DOHH2 (cell line): ENCODE measurements around the gene PMM2.
"Not testable (repeated sequence)": the region's sequence is repeated elsewhere in the genome, so short reads cannot be mapped to it uniquely, and the experiment has no call there.

ENCODE experiments used
- H3F3A ChIP-seq: fragments of 200-600 bp; sonication (generic), shearing (Covaris generic); 2 replicates; pipeline ENCODE4 v1.6.0; 2016; ENCODE audit warnings: antibody characterized with exemption, mild to moderate bottlenecking; ENCODE audit not compliant: control insufficient read depth, insufficient read depth
- H3K27ac ChIP-seq: fragments of 200-600 bp; sonication (generic); 2 replicates; pipeline ENCODE4 v1.5.1; 2014; ENCODE audit warnings: low read depth, mild to moderate bottlenecking, low read length, moderate library complexity
- H3K27me3 ChIP-seq: fragments of 200-600 bp; sonication (generic); 2 replicates; pipeline ENCODE4 v1.6.1; 2014; ENCODE audit warnings: mild to moderate bottlenecking, low read length, mixed read lengths; ENCODE audit not compliant: control insufficient read depth
- H3K36me3 ChIP-seq: fragments of 200-600 bp; sonication (generic); 2 replicates; pipeline ENCODE4 v1.6.1; 2014; ENCODE audit warnings: mild to moderate bottlenecking, low read length, moderate library complexity, mixed read lengths; ENCODE audit not compliant: control insufficient read depth
- H3K4me1 ChIP-seq: fragments of 200-600 bp; sonication (generic); 2 replicates; pipeline ENCODE4 v1.6.1; 2014; ENCODE audit warnings: mild to moderate bottlenecking, low read length, mixed read lengths; ENCODE audit not compliant: control insufficient read depth
- H3K4me2 ChIP-seq: fragments of 200-600 bp; sonication (generic); 2 replicates; pipeline ENCODE4 v1.6.0; 2014; ENCODE audit warnings: mild to moderate bottlenecking, low read length, moderate library complexity
- H3K4me3 ChIP-seq: fragments of 200-600 bp; sonication (generic); 2 replicates; pipeline ENCODE4 v1.5.1; 2014; ENCODE audit warnings: mild to moderate bottlenecking, low read length, mixed read lengths
- H3K79me2 ChIP-seq: fragments of 200-600 bp; sonication (generic); 2 replicates; pipeline ENCODE4 v1.6.1; 2014; ENCODE audit warnings: mild to moderate bottlenecking, low read length, mixed read lengths; ENCODE audit not compliant: control insufficient read depth
- H3K9me2 ChIP-seq: fragments of 200-600 bp; sonication (generic); replicated peaks from 2 replicates; pipeline ENCODE4 v1.6.1; 2014; ENCODE audit warnings: mild to moderate bottlenecking, low read length, mixed read lengths; ENCODE audit not compliant: control insufficient read depth
- H3K9me3 ChIP-seq: fragments of 200-600 bp; sonication (generic); 2 replicates; pipeline ENCODE4 v1.6.1; 2014; ENCODE audit warnings: antibody characterized with exemption, low read length, mixed read lengths; ENCODE audit not compliant: control insufficient read depth, insufficient read depth
- H4K20me1 ChIP-seq: fragments of 200-600 bp; sonication (generic); 2 replicates; pipeline ENCODE4 v1.6.0; 2014; ENCODE audit warnings: low read depth, mild to moderate bottlenecking, antibody characterized with exemption, low read length, moderate library complexity; ENCODE audit not compliant: control insufficient read depth, insufficient read depth
- EZH2phosphoT487 ChIP-seq: fragments of 200-600 bp; sonication (generic); IDR thresholded peaks from 2 replicates; pipeline ENCODE4 v1.6.1; 2017; ENCODE audit warnings: borderline replicate concordance, mild to moderate bottlenecking, antibody characterized with exemption, low read length, moderate library complexity, mixed read lengths
- TF ChIP-seq, protein P1 (sequence below): fragments of 200-600 bp; sonication (generic); IDR thresholded peaks from one replicate; pipeline ENCODE4 v1.5.1; 2014; ENCODE audit warnings: antibody characterized with exemption, mild to moderate bottlenecking, low read depth, low read length; ENCODE audit not compliant: poor library complexity, severe bottlenecking

The PMM2 gene

DNA sequence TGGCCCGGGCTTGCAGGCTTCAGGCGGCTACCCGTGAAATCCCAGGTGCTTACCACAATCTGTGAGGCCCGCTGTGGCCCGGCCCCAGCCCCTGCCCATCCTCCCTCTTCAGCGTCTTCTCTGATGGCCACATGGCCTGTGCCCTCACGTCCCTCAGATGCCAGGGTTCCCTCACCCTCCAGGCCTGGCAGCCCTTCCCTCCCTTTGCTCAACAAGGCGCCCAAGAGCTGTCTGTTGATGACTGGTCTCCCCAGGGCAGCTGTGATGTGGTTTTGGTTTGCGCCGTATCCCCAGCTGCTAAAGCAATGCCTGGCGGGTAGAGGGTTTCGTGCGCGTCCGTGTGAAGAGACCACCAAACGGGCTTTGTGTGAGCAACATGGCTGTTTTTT is 35.1 kb downstream of the PMM2 start:
- no peaks in the 10 kb centered on the region for H3K27me3 ChIP-seq
- H3K36me3 ChIP-seq = peaks cover 48% of the 10 kb centered on the region
- H3K9me3 ChIP-seq = no peaks in the 10 kb centered on the region
- H3K79me2 ChIP-seq = peaks cover 54% of the 10 kb centered on the region
- TF ChIP-seq, protein P1, sequence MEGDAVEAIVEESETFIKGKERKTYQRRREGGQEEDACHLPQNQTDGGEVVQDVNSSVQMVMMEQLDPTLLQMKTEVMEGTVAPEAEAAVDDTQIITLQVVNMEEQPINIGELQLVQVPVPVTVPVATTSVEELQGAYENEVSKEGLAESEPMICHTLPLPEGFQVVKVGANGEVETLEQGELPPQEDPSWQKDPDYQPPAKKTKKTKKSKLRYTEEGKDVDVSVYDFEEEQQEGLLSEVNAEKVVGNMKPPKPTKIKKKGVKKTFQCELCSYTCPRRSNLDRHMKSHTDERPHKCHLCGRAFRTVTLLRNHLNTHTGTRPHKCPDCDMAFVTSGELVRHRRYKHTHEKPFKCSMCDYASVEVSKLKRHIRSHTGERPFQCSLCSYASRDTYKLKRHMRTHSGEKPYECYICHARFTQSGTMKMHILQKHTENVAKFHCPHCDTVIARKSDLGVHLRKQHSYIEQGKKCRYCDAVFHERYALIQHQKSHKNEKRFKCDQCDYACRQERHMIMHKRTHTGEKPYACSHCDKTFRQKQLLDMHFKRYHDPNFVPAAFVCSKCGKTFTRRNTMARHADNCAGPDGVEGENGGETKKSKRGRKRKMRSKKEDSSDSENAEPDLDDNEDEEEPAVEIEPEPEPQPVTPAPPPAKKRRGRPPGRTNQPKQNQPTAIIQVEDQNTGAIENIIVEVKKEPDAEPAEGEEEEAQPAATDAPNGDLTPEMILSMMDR = no peak
- TF ChIP-seq EZH2phosphoT487 = no peak
- H3F3A ChIP-seq = no peaks in the 10 kb centered on the region
- no peaks in the 10 kb centered on the region for H4K20me1 ChIP-seq
- H3K4me3 ChIP-seq = no peak overlapping the region
- H3K27ac ChIP-seq = no peak overlapping the region
- H3K4me2 ChIP-seq = no peak overlapping the region
- peaks cover 12% of the 10 kb centered on the region for H3K4me1 ChIP-seq
- no peaks in the 10 kb centered on the region for H3K9me2 ChIP-seq

DNA sequence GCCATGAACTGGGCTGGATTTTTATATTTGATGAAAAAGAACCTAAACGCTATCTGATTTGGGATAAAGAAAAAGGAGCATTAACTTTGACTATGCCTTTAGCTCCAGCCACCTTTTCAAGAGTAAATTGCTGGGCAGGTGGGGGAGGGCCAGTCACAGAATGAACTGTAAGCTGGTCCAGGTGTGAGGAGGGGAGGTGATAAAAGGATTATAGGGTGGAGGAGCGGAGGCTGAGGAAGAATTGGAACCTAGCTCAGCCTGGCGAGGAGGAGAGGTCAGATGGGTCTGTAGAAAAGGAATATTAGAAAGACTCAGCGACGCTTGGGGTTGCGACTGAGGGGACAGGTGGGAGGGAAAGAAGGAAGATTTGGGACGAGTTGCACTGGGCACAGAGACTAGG is 39.2 kb downstream of the PMM2 start:
- not testable (repeated sequence) for H3K9me2 ChIP-seq, H3K4me3 ChIP-seq, H4K20me1 ChIP-seq, H3K27me3 ChIP-seq, H3K27ac ChIP-seq, H3F3A ChIP-seq, H3K4me1 ChIP-seq, H3K36me3 ChIP-seq, H3K4me2 ChIP-seq, H3K9me3 ChIP-seq
- peaks cover 32% of the 10 kb centered on the region for H3K79me2 ChIP-seq

DNA sequence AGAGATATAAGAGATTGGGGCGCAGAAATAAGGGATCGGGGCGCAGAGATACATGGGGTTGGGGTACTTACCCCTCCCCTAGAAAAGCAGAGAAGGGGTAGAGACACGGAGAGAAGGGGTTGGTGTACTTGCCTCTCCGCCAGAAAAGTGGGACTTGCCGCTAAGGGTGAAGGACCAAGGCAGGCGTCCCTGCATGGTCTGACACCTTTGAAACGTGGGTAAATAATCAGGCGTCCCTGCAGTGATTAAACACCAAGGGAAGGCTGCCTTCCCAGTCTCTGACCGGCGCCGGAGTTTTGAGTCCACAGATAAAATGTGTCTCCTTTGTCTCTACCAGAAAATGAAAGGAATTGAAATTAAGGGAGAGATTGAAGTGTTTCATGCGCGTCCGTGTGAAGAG is 40.0 kb downstream of the PMM2 start:
- not testable (repeated sequence) for H3K27me3 ChIP-seq, H4K20me1 ChIP-seq, H3K36me3 ChIP-seq, H3K9me2 ChIP-seq, H3K4me1 ChIP-seq, H3K9me3 ChIP-seq, H3K27ac ChIP-seq, H3F3A ChIP-seq, H3K4me2 ChIP-seq, H3K4me3 ChIP-seq
- peaks cover 24% of the 10 kb centered on the region for H3K79me2 ChIP-seq

DNA sequence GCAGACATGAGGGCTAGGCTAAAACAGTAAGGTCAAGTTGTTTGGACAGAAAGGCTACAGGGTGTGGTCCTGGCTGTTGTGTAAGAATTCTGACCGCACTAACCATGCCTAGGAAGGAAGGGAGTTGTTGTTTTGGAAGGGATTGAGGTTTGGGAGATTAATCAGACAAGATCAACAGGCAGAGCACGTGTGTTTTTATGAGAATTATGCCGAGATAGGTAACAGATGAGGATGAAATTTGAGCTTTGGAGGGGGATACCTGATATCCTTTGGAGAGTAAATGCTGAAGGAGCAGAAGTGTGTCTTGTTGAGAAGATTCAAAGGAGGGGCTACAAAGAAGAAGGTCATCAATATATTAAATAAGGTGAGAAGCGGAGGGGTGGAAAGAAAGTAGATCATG is 44.4 kb downstream of the PMM2 start:
- H3K27me3 ChIP-seq, H3K9me2 ChIP-seq, H3F3A ChIP-seq, H3K9me3 ChIP-seq, H4K20me1 ChIP-seq, H3K4me3 ChIP-seq, H3K27ac ChIP-seq, H3K4me1 ChIP-seq, H3K4me2 ChIP-seq: not testable (repeated sequence)
- peaks cover 12% of the 10 kb centered on the region for H3K36me3 ChIP-seq
- peaks cover 32% of the 10 kb centered on the region for H3K79me2 ChIP-seq

DNA sequence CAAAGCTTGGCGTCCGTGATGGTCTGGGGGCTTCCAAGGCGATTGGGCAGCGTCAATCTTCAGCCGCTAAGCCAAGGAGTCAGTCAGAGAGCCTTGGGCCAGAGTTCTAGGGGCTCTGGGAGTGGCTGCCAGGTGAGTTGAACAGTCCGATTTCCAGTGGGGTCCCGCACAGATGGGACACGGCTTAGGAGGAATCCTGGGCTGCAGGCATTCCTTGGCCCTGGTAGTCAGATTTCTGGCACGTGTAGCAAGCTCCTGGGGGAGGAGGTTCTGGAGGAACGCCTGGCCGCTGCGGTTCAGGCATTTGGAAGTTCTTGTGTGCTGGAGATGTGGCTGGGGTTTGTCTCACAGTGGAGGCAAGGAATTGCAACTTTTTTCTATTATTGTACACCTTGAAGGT is 45.7 kb downstream of the PMM2 start:
- peaks cover 25% of the 10 kb centered on the region for H3K36me3 ChIP-seq
- not testable (repeated sequence) for H3K4me1 ChIP-seq, H4K20me1 ChIP-seq, H3K4me3 ChIP-seq, H3K27ac ChIP-seq, H3F3A ChIP-seq, H3K9me2 ChIP-seq, H3K4me2 ChIP-seq, H3K9me3 ChIP-seq, H3K27me3 ChIP-seq
- H3K79me2 ChIP-seq = peaks cover 31% of the 10 kb centered on the region
